ENCODE measurements around the gene LZTFL1. TPM values are rescaled to one million over a fixed set of nuclear protein-coding genes. Genes with fewer than 3 reads are reported as not detected.

Gene LZTFL1
- total RNA-seq, 2 donors from 2014 or later: 12.1 to 19.8 TPM

GRCh38 chr3:45826321-45826720, 15.6 kb downstream of the LZTFL1 start:
- peaks cover 25% of the 10 kb centered on the region for H3K36me3 Mint-ChIP-seq (ENCODE audit: low read depth)
- Histone ChIP-seq H3K9me3 (ENCODE audit: control insufficient read depth, low read length) (no peaks in the 10 kb centered on the region), H3K4me3 (ENCODE audit: low read length) (no peak overlapping the region), H3K4me1 (ENCODE audit: control insufficient read depth, insufficient read depth, low read length) (no peaks in the 10 kb centered on the region), H3K27me3 (ENCODE audit: control insufficient read depth, insufficient read depth, low read length, poor library complexity, severe bottlenecking) (no peaks in the 10 kb centered on the region), H3K36me3 (ENCODE audit: control insufficient read depth, insufficient read depth, low read length) (peaks cover 44% of the 10 kb centered on the region), H3K27ac (ENCODE audit: low read depth, low read length) (no peak overlapping the region), H3K9ac (ENCODE audit: extremely low read depth, low read length, poor library complexity, severe bottlenecking) (no peak overlapping the region)
- DNase-seq: no peak
- no peak overlapping the region for H3K4me3 Mint-ChIP-seq
- no peak overlapping the region for H3K27ac Mint-ChIP-seq
- H3K9me3 Mint-ChIP-seq: no peaks in the 10 kb centered on the region
- H3K27me3 Mint-ChIP-seq (ENCODE audit: insufficient read depth): no peaks in the 10 kb centered on the region
- no peaks in the 10 kb centered on the region for H3K4me1 Mint-ChIP-seq
- no peak for TF ChIP-seq CTCF (conservative IDR thresholded peaks at IDR 0.05)
- 91 to 94% methylated on average over 2 of the region's 2 CpGs for WGBS, 2 experiments (ENCODE audit: insufficient coverage in 1 of 2, insufficient read length in 1 of 2)

- Mint-ChIP-seq H3K27ac (peak overlapping the region; percentile 7), H3K4me3 (no peak overlapping the region), H3K4me1 (no peaks in the 10 kb centered on the region), H3K9me3 (peaks cover 9% of the 10 kb centered on the region), H3K36me3 (ENCODE audit: low read depth) (peaks cover 15% of the 10 kb centered on the region), H3K27me3 (ENCODE audit: insufficient read depth) (no peaks in the 10 kb centered on the region)
- Histone ChIP-seq H3K27me3 (ENCODE audit: control insufficient read depth, insufficient read depth, low read length, poor library complexity, severe bottlenecking) (no peaks in the 10 kb centered on the region), H3K9ac (ENCODE audit: extremely low read depth, low read length, poor library complexity, severe bottlenecking) (no peak overlapping the region), H3K4me1 (ENCODE audit: control insufficient read depth, insufficient read depth, low read length) (no peaks in the 10 kb centered on the region), H3K4me3 (ENCODE audit: low read length) (no peak overlapping the region), H3K27ac (ENCODE audit: low read depth, low read length) (no peak overlapping the region), H3K36me3 (ENCODE audit: control insufficient read depth, insufficient read depth, low read length) (peaks cover 19% of the 10 kb centered on the region), H3K9me3 (ENCODE audit: control insufficient read depth, low read length) (peaks cover 8% of the 10 kb centered on the region)
- WGBS, 2 experiments (ENCODE audit: insufficient coverage in 1 of 2, insufficient read length in 1 of 2): 90 to 100% methylated on average over 1 of the region's 1 CpG
- no peak for TF ChIP-seq CTCF (conservative IDR thresholded peaks at IDR 0.05)
- DNase-seq: no peak
Measured at GRCh38 chr3:45821127-45821526, 20.8 kb downstream of the LZTFL1 start.

GRCh38 chr3:45819543-45819942, 22.4 kb downstream of the LZTFL1 start:
- 91 to 100% methylated on average over 1 to 2 of the region's 2 CpGs for whole genome bisulfite sequencing, 2 experiments (ENCODE audit: insufficient coverage in 1 of 2, insufficient read length in 1 of 2)
- H3K27ac Mint-ChIP-seq: no peak overlapping the region

More at GRCh38 chr3:45819543-45819942, 22.4 kb downstream of the LZTFL1 start:
- H3K36me3 Mint-ChIP-seq (ENCODE audit: low read depth): peaks cover 21% of the 10 kb centered on the region
- peaks cover 9% of the 10 kb centered on the region for H3K9me3 Mint-ChIP-seq
- H3K4me3 ChIP-seq (ENCODE audit: low read length): no peak overlapping the region
- no peaks in the 10 kb centered on the region for H3K27me3 Mint-ChIP-seq (ENCODE audit: insufficient read depth)
- H3K4me1 ChIP-seq (ENCODE audit: control insufficient read depth, insufficient read depth, low read length): no peaks in the 10 kb centered on the region
- H3K9ac ChIP-seq (ENCODE audit: extremely low read depth, low read length, poor library complexity, severe bottlenecking): no peak overlapping the region
- no peaks in the 10 kb centered on the region for H3K4me1 Mint-ChIP-seq
- no peak overlapping the region for H3K27ac ChIP-seq (ENCODE audit: low read depth, low read length)
- H3K27me3 ChIP-seq (ENCODE audit: control insufficient read depth, insufficient read depth, low read length, poor library complexity, severe bottlenecking): no peaks in the 10 kb centered on the region
- H3K4me3 Mint-ChIP-seq: no peak overlapping the region
- DNase-seq: no peak
- peaks cover 8% of the 10 kb centered on the region for H3K9me3 ChIP-seq (ENCODE audit: control insufficient read depth, low read length)
- peaks cover 5% of the 10 kb centered on the region for H3K36me3 ChIP-seq (ENCODE audit: control insufficient read depth, insufficient read depth, low read length)
- no peak for TF ChIP-seq CTCF (conservative IDR thresholded peaks at IDR 0.05)

Measured in endodermal cell (in vitro differentiated cells).